HG03460 (cell line): Measurements from ENCODE around the gene CLHC1.
A peak's percentile ranks its signal among the peaks of the same experiment; 100 is the strongest.
"Not testable (repeated sequence)": the region's sequence is repeated elsewhere in the genome, so short reads cannot be mapped to it uniquely, and the experiment has no call there.

ENCODE experiments used
- ATAC-seq: cut with Tn5 transposase; IDR thresholded peaks from one replicate; pipeline ENCODE4 v1.9.1; 2021; ENCODE audit not compliant: unreplicated experiment

CLHC1 gene

DNA sequence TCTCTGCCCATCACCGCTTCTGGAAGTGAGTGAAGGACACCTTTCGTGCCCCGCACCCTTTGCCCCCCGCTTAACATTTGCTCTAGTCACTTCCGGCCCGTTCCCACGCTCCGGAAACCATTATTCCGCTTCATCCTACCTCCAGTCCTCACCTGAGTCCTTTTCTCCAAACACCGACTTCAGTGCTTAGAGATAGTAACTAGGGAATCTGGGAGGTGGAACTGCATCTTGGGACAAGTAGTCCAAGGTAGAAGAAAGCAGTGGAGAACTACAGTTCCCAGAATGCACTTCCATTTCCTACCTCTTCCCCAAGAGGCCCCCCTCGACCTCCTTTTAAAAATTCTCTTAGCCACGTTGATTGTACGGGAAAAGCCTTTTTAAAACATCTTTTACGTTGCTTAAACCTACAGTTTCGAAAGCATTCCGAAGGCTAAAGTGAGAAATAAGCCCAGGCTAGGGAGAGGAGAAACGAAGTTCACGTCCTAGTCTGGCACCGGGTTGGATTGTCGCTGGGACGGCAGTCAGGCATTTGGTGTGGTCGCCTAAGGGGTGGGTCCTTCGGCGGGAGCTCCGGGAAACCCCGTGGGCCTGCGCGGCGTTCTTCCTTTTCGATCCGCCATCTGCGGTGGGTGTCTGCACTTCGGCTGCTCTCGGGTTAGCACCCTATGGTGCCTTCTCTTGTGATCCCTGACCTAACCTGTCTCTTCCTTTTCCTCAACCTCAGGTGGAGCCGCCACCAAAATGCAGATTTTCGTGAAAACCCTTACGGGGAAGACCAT lies at the start of gene CLHC1, which contains the start of gene RPS27A:
TSS of gene CLHC1 (minus strand) at position 210 of the 779 bp plus-strand sequence. CDS start 9,882 bp downstream, outside the sequence.
TSS of gene RPS27A (plus strand) at position 605 of the 779 bp plus-strand sequence. CDS start at position 742, 137 bp downstream.
- ATAC-seq = peak; percentile 91

GRCh38 chr2:55280851-55281546 lies 48.9 kb upstream of the CLHC1 start:
- not testable (repeated sequence) for ATAC-seq

- not testable (repeated sequence) for ATAC-seq
Observed at GRCh38 chr2:55279859-55280424, 47.8 kb upstream of the CLHC1 start.

GRCh38 chr2:55279214-55279835 lies 47.2 kb upstream of the CLHC1 start:
- ATAC-seq = not testable (repeated sequence)

GRCh38 chr2:55277310-55277709 lies 45.2 kb upstream of the CLHC1 start:
- no peak for ATAC-seq

DNA sequence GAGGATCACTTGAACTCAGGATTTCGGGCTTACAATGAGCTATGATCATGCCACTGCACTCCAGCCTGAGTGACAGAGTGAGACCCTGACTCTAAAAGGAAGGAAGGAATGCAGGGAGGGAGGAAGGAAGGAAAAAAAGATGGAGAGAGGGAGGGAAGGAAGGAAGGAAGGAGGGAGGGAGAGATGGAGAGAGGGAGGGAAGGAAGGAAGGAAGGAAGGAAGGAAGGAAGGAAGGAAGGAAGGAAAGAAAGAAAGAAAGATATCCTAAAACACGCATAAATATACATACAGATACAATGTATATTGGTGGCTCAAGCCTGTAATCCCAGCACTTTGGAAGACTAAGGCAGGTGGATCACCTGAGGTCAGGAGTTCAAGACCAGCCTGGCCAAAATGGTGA lies 42.3 kb upstream of the CLHC1 start:
- not testable (repeated sequence) for ATAC-seq

- ATAC-seq = no peak
Observed at GRCh38 chr2:55269645-55269990, 37.5 kb upstream of the CLHC1 start.

DNA sequence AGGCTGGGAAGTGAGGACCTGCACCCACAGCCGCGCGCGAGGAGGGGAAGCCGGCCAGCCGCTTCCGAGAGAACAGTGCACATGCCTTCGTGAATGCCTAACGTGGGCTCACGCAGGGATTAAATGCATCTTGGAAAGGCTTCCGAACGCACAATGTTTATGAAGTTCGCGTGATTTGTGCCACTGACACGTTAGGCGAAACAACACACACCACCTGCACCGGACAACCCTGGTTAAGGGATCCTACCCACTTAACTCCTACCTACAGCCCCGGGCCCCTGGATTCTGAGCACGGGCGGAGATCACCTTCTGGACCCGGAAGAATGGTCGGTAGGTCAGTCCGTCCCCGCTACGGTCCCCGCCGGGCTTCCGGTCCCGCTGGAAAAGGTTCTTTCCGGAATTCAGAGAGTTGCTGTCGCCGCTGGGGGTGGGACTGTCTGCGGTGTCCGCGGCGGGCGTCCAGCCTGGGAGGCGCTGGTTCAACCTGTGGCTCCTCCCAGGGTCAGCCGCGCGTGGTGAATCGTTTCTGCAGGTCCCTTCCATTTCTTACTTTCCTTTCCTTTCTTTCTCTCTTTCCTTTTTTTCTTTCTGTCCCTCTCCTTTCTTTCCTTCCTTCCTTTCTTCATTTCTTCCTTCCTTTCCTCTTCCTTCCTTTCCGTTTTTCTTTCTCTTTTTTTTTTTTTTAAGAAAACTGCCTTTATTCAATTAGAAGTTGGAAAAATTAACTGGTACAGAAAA lies 37.0 kb upstream of the CLHC1 start, which contains the start of gene MTIF2:
TSS of gene MTIF2 (minus strand) at position 325 of the 738 bp plus-strand sequence. CDS start 5,373 bp downstream, outside the sequence.
- peak; percentile 96 for ATAC-seq

GRCh38 chr2:55268288-55268906 lies 36.3 kb upstream of the CLHC1 start:
- ATAC-seq = no peak

DNA sequence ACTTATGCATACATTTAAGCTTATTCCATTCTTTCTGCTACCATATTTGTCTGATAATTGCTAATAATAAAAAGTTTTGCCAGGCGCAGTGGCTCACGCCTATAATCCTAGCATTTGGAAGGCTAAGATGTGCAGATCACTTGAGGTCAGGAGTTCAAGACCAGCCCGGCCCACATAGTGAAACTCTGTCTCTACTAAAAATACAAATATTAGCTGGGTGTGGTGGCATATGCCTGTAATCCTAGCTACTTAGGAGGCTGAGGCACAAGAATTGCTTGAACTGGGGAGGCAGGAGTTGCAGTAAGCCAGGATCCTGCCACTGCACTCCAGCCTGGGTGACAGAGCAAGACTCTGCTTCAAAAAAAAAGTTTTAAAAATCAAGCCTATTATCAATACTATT lies 27.5 kb upstream of the CLHC1 start:
- not testable (repeated sequence) for ATAC-seq

DNA sequence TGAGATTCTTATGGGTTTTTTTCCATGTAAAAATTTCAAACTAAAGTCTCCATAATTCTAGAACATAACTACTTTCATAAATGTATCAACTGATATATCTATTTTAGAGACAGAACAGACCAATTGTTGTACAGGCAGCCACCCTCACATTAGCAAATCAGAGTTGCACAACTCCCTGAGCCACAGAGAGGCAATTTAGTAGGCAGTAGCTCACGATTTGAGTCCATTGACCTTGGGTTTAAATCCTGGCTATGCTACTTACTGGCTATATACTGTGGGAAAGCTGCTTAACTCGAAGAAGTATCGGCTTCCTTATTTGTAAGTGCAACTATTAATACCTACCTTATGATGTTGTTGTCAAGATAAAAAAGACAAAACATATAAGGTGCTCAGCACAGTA lies 20.7 kb upstream of the CLHC1 start:
- no peak for ATAC-seq

- ATAC-seq = no peak
Observed at GRCh38 chr2:55247025-55247424, 14.9 kb upstream of the CLHC1 start.

DNA sequence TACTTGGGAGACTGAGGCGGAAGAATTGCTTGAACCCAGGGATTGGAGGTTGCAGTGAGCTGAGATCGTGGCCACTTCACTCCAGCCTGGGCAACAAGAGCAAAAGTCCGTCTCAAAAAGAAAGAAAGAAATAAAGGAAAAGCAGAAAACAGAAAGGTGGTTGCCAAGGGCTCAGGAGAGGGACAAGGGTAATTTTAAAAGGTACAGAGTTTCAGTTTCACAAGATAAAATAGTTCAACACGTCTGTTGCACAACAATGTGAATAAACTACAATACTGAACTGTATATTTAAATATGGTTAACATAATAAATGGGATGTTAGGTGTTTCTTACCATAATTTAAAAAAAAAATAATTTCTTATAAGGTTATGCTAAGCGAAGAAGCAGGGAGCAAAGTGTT lies 13.3 kb upstream of the CLHC1 start:
- ATAC-seq = no peak

GRCh38 chr2:55242617-55243016 lies 10.5 kb upstream of the CLHC1 start:
- no peak for ATAC-seq

DNA sequence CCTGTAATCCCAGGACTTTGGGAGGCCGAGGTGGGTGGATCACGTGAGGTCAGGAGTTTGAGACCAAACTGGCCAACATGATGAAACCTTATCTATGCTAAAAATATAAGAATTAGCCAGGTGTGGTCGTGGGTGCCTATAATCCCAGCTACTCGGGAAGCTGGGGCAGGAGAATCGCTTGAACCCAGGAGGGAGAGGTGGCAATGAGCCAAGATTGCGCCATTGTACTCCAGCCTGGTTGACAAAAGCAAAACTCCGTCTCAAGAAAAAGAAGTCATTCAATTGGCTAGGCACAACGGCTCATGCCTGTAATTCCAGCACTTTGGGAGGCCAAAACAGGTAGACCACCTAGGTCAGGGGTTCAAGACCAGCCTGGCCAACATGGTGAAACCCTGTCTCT lies 9.5 kb upstream of the CLHC1 start:
- ATAC-seq = not testable (repeated sequence)

DNA sequence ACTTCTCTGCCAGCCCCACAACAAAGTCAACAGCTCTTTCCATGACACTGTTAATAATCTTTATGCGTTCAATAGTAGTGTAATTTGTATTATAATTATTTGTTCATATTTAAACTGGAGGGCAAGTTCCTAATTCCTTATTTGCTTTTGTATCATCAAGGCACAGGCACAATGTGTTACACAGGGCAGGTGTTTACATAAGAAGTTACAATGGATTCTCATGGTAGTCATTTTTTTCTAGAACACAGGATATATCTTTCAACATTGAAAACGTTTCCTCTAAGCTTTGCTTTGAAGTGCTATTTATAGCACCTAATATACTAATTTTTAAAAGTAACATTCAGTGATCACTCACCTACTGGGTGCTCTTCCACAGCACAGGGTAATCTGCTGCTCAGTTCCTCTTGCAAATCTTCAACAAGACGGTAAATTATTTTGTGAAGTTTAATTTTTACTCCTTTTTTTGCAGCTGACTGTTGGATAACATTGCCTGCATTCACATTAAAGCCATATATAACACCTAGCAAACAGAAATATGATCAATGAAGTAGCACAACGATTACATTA lies 7.6 kb upstream of the CLHC1 start:
- no peak for ATAC-seq

DNA sequence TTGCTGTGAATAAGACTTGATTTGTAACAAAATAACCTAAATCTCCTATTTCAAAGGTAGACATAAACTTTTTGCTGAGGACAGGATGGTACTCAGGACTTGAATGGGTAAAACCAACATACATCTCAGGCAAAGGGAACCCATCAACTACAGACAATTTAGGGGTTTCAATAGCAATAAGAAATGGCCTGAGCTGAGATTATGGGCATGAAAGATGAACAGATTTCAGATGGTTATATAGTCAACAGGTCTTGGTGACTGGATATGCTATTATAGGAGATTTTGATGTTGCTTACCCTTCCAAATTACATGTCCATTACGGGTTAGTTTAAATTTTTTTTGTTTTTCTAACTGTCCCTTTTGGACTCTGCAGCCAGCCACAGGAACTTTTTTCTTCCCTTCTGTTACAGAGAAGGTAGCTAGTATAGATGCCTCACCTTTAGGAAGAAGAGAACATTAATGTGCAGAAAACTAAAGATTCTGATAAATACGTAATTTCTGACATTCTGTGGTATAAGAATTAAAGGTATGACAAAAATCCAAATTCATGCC lies 5.0 kb upstream of the CLHC1 start:
- ATAC-seq = no peak

DNA sequence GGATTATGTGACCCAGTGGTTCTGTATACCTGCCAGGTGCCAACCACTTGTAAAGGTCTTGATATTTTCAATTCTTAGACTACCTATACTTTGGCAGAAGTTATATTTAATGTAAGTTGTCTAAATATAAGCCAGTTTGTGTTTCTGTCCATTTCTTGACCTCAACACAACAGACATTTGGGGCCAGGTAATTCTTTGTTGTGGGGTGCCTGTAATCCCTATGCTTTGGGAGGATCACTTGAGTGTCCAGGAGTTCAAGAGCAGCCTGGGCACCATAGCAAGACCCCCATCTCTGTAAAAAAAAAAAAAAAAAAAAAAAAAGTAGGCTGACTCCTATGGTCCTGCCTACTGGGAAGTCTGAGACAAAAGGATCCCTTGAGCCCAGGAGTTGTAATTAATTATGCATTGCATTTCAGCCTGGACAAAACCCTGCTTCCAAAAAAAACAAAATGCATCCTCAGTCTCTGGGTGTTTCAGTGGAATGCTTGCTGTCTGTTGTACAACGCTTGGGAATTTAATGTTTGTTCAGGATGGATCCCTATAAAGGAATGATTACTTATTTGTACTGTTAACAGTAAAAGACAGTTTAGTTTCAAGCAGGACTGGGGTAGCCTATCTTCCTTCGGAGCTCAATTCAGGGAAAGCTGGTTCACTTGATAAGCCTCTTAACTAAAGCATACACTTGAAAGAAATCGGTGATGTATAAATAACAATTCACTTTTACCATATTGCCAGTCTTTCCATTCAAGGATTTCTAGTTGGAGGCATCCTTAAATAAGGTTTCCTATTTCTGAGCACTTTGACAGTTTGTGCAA lies 3.8 kb upstream of the CLHC1 start:
- no peak for ATAC-seq

- ATAC-seq = no peak
Observed at GRCh38 chr2:55233658-55233940, 1.5 kb upstream of the CLHC1 start.
